ENCODE results near the gene TDRD12. TPM values are rescaled to one million over a fixed set of nuclear protein-coding genes. Genes with fewer than 3 reads are reported as not detected.

TDRD12 gene
- under 1 TPM in 3 of 4 donors, not detected in 1; under 0.01 to 0.30 (median 0.21) TPM for total RNA-seq

GRCh38 chr19:32719611-32720059, at the start of gene TDRD12:
TDRD12 (plus strand) TSS chr19:32719767; CDS start chr19:32720073, 306 bp downstream.
- DNase-seq (ENCODE audit: low spot score in 2 of 2) = no peak
- Histone ChIP-seq H3K36me3 (peaks cover 0 to 29% (median 0%) of the 10 kb centered on the region in 3 donors), H3K27ac (no peak within 1 kb of the TSS), H3K27me3 (no peaks in the 10 kb centered on the region), H3K4me1 (no peaks in the 10 kb centered on the region), H3K9me3 (peaks cover 0 to 6% (median 0%) of the 10 kb centered on the region in 4 donors), H3K4me3 (no peak within 1 kb of the TSS)
- WGBS, 2 donors = 89 to 93% methylated on average over 35 to 43 of the region's 44 CpGs
- no peak for TF ChIP-seq CTCF (IDR thresholded peaks at IDR 0.05)
- no peak for TF ChIP-seq EP300 (IDR thresholded peaks at IDR 0.05)
- no peak for TF ChIP-seq POLR2A (IDR thresholded peaks at IDR 0.05)

GRCh38 chr19:32671883-32672593, 47.5 kb upstream of the TDRD12 start:
- peaks cover 0 to 46% (median 6%) of the 10 kb centered on the region in 4 donors for H3K4me1 ChIP-seq
- 69 to 72% methylated on average over 14 of the region's 14 CpGs for WGBS, 2 donors
- peaks cover 0 to 2% (median 0%) of the 10 kb centered on the region in 3 donors for H3K36me3 ChIP-seq
- H3K27ac ChIP-seq = no peak overlapping the region
- no peaks in the 10 kb centered on the region for H3K9me3 ChIP-seq
- peaks cover 3 to 12% of the 10 kb centered on the region in 2 donors for H3K27me3 ChIP-seq
- TF ChIP-seq EP300 (IDR thresholded peaks at IDR 0.05) (no peak), CTCF (IDR thresholded peaks at IDR 0.05) (no peak), POLR2A (IDR thresholded peaks at IDR 0.05) (no peak)
- DNase-seq (ENCODE audit: low spot score in 2 of 2) = no peak
- H3K4me3 ChIP-seq = no peak overlapping the region

- no peak for DNase-seq (ENCODE audit: low spot score in 2 of 2)
- no peak overlapping the region for H3K4me3 ChIP-seq
- H3K4me1 ChIP-seq = peaks cover 0 to 46% (median 6%) of the 10 kb centered on the region in 4 donors
- no peak overlapping the region for H3K27ac ChIP-seq
- peaks cover 3 to 19% of the 10 kb centered on the region in 2 donors for H3K27me3 ChIP-seq
- TF ChIP-seq POLR2A (IDR thresholded peaks at IDR 0.05) (no peak), EP300 (IDR thresholded peaks at IDR 0.05) (no peak), CTCF (IDR thresholded peaks at IDR 0.05) (no peak)
- WGBS, 2 donors = 70 to 92% methylated on average over 3 of the region's 3 CpGs
- H3K9me3 ChIP-seq = no peaks in the 10 kb centered on the region
- H3K36me3 ChIP-seq = no peaks in the 10 kb centered on the region
Measured at GRCh38 chr19:32672841-32673240, 46.7 kb upstream of the TDRD12 start.

- DNase-seq (ENCODE audit: low spot score in 2 of 2) = no peak
- H3K36me3 ChIP-seq = no peaks in the 10 kb centered on the region
- H3K27me3 ChIP-seq = peaks cover 3 to 19% of the 10 kb centered on the region in 2 donors
- H3K9me3 ChIP-seq = no peaks in the 10 kb centered on the region
- no peak for TF ChIP-seq POLR2A (IDR thresholded peaks at IDR 0.05)
- TF ChIP-seq CTCF (IDR thresholded peaks at IDR 0.05) = no peak
- no peak overlapping the region for H3K27ac ChIP-seq
- H3K4me1 ChIP-seq = peaks cover 0 to 46% (median 6%) of the 10 kb centered on the region in 4 donors
- H3K4me3 ChIP-seq = peak overlapping the region in 1 of 4 donors; percentile 61
- 88 to 91% methylated on average over 10 of the region's 10 CpGs for WGBS, 2 donors
Measured at GRCh38 chr19:32673573-32673972, 46.0 kb upstream of the TDRD12 start.

All from tibial nerve (tissue), 4 donors.